Fibroblast of peridontal ligament (primary cell): ENCODE results near the gene PDIA6.
"Not testable (repeated sequence)": the region's sequence is repeated elsewhere in the genome, so short reads cannot be mapped to it uniquely, and the experiment has no call there.

ENCODE experiments used
- DNase-seq: peaks from one replicate; pipeline ENCODE4 v3.0.0-alpha.2; 2010; ENCODE audit errors: extremely low read depth

Gene PDIA6

DNA sequence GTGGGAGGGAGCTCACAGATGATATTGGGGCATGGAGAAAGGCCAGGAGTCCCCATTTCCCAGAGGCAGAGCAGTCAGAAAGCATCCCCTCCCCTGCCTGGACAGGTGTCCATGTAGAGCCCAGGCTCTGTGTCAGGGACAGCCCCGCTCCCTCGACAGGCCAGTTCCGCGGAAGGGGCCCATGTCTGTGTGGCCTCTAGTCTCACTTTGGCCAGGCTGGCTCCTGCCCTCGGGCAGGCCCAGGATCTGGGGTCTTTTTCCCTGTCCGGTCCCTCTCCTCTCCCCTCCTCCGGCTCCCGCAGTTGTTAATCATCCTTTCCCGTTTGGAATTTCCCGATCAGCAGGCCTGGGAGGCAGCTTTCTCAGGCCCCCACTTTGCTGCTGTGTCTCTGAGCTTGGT is 20.4 kb upstream of the PDIA6 start:
- DNase-seq, result no peak

DNA sequence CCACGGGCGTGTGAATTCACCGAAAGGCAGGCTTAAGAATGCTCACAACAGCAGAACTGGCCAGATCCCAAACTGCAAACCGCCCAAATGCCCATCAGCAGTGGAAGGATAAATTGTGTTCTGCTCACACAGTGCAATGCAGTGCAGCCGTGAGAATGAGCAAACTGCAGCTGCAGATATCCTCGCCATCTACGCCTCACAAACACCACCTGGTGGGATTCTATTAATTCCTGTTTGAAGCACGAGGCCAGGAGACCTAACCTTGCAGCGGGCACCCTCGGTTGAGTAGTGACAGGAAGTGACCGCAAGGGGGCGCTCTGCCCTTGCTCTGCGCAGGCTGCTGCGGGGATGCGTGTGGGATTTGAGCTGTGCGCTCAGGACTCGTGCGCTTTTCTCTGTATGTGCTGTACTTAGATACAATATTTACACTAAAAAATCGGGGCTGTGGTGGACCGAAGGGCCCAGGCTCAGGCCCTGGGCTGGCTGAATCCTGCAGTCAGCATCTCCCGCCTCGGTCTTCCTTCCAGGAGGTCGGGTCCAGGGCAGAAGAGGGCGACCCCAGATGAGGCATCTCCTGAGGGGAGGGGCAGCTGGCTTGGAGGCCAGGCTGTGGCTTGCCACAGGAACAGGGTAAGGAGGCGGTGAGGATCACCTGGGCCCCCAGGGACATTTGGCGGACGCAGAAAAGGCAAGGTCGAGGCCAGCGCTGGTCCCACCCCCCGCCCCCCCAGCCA is 19.8 kb upstream of the PDIA6 start:
- peak; percentile 73 for DNase-seq

DNA sequence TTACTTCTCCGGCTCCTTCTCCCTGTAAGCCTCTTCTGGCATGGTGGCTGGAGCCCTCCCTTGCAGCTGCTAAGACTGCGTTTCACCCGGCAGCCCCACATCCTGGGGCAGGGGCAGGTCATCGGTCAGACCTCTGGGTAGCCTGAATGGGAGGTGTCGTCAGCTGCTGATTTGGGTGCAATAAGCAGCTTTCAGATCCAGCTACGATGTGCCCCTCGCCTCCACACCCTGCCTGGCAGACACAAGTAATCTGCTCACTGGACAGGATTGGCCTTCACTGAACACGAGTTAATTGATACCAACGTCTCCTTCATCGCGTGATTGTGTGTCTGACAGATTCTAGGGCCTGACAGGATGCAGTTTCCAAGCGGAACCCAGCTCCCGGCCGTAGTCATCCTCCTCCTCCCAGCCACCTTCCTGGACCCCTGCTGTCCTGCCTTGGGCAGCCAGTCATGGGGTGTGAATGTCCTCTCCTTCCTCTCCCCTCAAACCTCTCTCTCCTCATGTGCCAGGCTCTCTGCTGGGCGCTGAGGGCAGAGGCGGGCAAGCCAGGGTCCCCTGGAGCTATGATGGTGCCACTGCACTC is 18.9 kb upstream of the PDIA6 start:
- no peak for DNase-seq

DNA sequence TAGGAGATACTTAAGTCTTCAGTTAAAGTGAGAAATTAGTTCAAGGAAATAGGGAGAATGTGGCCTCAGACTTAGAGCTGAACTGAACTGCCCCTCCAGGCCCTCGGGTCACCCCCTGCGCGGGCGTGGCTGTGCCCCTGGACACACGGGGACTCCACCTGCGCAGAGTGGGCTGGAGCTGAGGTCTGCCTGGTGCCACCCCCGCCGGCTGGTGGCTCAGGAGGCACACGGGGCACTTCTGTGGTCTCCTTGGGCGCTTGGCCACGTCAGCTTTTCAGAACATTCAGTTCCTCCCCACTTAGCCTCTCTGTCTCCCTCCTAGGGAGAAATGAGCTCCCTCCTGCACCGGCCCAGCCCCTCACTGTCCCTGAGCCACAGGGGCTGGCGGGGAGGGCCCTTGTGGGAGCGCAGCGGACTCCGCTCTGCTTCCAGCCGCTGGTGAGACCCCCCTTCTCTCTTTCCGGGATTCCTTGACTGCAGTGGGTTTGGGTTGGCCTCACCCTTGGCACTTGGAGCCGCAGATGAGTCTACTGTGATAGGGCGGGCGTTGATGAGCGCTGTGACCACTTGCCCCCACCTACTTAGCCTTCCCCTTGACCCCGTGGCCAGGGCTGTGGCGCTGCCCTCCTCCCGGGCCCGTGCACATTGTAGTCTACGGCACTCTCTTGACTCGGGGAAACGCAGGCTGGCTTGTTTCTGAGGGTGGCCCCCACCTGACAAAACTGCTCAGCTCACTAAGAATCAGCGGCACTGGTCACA is 18.2 kb upstream of the PDIA6 start:
- DNase-seq, result no peak

DNA sequence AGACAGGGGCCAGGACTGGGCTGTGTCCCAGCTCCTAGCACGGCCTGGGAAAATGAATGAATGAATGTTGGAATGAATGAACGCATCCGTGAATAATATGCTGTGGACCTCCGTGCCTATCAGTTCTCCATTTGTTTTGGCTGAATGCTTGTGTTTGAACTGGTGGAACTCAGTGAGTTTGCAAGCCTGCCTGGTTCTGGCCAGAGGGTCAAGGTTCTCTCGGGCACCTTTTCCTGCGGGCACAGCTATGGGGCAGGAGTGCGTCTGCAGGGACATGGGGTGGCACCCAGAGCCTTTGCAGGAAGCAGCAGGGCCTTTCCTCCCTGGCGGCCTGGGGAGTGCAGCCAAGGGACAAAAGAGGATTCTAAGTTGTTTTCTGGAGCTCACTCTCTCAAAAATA is 17.6 kb upstream of the PDIA6 start:
- DNase-seq, result no peak

DNA sequence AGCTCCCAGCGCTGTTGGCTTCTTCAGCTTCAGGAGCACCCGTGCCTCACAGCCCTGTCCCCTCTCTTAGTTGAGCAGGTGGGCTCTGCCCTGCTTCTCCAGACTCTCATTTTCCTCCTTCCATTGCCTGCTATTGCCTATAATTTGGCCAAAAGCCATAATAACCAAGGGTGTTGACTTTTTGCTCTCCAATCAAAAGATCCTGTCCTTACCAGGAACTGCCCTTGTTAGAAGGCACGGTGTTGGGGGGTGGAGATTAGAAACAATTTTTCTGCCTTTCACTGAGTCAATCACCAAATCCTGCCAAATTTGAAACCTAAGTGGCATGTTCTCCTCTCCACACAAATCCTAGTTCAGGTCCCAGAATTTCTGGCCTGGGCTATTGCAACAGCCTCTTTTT is 16.7 kb upstream of the PDIA6 start:
- no peak for DNase-seq

DNA sequence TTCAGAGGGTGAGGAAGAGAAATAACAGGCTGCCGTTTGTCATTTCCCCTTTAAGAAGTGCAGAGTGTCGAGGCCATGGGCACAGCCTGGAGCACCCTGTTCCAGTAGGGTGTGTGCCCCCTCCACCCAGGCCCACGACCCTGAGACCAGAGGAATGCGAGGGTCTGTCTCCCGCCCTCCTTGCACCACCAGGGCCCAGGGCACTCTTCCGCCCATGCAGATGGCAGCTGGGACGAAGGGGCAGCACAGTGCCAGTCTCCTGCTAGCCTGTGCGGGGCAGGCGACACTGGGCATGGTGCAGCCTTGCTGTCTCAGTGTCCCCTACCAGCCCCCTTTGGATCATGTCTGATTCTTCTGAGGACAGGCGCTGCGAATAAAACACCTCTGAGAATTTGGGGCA is 15.8 kb upstream of the PDIA6 start:
- no peak for DNase-seq

DNA sequence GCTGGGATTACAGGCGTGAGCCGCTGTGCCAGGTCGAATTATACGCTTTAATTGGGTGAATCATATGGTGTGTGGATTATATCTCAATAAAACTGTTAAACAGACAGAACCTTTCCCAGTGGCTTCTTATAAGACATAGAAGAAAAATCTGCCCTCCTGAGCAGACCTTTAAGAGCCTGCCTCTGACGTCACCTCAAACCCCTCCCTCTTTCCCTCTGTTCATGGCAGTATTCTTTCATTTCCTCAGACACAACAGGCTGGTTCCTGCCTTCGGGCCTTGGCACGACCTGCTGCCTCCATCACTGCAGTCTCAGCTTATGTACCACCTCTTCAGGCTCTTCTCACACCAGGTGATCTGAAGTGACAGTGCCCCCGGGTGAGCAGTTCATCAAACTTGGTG is 14.0 kb upstream of the PDIA6 start:
- DNase-seq, result no peak

DNA sequence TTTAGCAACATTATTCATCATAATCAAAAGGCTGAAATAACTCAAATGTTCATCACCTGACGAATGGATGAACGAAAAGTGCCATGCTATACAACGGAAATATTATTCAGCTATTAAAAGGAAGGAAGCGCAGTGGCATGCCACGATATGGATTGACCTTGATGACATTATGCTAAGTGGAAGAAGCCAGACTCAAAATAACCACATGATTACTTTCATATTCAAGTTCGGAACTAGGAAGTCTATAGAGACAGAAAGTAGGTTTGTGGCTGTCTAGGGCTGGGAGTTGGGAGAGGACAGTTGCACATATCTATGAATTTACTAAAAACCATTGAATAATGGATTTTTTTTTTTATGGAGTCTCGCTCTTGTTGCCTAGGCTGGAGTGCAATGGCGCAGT is 13.4 kb upstream of the PDIA6 start:
- no peak for DNase-seq

DNA sequence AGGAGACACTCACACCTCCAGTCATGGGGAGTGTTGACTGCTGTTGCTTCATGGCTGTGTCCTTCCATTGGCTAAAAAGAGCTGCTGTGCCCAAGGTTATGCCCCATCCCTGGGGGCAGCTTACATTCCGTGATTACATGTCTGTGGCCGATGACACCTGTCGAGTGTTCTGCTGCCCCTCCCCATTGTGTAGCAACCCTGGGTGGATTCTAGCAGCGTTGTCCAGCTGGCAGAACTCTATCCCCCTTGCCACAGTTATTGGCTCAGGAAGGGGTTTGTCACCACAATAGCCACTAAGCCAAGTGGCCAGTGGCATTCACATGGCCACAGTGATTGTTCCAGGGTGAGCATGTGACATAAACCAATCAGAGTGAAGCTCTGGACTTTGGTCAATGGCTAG is 11.6 kb upstream of the PDIA6 start:
- no peak for DNase-seq

DNA sequence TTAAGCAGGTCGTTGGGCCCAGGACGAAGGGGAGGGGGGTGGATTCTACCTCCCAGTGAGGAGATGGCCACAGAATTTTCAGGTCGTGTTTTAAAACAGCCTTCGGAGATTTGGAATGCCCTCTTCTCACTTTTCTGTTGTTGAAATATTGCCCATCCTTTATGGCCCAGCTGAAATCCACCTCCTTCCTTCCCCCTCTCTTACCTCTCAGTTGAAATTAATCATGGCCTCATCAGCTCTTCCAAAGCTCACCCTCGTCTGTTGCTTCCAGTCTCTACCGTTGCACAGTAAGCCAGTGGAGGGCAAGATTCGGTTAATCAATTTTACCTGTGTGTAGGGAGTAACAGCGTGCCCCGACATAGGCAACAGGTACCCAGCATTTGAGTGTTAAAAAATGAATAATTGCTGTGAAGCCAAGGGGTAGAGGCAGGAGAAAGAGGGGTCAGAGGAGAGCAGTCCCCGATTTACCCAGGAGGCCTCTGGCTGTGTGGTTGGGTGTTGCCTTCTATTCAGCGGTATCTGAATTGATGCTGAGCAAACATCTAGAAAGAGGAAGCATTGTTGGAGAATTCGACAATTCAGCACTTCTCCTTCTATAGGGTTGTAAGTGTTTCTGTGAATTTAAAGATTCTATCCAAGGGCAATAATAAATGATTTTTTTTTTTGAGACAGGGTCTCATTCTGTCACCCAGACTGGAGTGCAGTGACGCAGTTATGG is 8.6 kb upstream of the PDIA6 start:
- DNase-seq, result no peak

DNA sequence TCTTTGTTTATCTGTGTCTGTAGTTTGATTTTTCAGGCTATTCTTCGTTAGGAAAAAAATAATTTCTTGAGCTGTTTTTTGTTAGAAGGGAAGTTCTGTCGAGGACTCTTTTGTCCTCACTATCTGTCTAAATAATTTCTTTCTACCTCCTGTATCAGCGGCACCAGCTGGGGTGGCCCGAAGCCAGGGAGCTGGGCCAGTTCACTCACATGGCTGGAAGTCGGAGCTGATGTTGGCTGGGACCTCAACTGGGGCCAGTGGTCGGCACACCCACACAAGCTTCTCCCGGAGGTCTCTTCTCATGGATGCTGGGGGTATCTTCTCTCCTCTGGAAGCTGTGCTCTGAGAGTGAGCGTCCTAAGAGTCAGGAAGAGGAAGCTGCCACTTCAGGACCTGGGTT is 8.0 kb upstream of the PDIA6 start:
- no peak for DNase-seq

DNA sequence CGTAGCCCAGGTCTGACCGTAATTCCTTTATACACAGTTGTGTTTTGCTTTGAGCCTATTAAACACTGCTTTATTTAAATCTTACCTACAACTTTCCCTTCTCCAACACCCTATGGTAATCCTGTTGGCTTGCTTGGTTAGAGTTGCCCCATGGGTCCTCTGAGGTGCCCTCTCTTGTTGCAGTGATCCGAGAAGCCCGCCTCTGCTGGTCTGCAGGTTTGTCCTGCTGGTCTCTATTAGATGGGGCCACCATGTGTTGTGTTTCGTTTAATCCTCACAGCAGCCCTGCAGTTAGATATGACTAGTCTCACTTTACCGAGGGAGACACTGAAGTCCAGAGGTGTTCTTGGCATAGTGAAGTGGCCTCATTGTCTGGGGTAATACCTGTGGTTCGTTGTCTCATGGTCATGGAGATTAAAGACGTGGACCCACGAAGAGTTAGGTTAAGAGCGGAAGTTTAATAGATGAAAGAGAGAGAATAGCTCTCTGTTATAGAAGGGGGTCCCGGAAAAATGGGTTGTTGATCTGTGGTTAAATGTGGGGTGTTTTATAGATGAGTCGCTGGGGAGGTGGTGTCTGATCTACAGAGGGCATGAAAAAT is 7.2 kb upstream of the PDIA6 start:
- no peak for DNase-seq

DNA sequence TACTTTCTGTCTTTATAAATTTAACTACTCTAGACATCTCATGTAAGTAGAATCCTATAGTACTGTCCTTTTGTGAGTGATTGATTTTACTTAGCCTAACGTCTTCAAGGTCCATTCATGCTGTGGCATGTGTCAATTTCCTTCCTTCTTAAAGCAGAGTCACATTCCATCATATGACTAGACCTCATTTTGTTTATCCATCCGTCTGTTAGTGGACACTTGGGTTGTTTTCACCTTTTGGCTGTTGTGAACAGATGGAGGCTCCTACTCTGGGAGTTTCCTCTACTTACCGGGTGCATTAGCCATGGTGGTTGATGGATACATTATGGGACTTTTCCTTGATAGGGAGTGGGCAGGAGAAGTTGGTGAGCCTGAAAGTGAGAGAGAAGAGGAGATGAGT is 6.4 kb upstream of the PDIA6 start:
- no peak for DNase-seq

DNA sequence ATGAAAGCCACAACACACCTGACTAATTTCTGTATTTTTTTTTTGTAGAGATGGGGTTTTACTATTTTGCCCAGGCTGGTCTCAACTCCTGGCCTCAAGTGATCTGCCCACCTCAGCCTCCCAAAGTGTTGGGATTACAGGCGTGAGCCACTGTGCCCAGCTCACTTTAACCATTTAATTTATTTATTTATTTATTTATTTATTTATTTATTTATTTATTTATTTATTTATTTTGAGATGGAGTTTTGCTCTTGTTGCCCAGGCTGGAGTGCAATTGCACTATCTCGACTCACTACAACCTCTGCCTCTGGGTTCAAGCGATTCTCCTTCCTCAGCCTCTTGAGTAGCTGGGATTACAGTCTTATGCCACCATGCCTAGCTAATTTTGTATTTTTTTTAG is 5.7 kb upstream of the PDIA6 start:
- DNase-seq, result not testable (repeated sequence)

DNA sequence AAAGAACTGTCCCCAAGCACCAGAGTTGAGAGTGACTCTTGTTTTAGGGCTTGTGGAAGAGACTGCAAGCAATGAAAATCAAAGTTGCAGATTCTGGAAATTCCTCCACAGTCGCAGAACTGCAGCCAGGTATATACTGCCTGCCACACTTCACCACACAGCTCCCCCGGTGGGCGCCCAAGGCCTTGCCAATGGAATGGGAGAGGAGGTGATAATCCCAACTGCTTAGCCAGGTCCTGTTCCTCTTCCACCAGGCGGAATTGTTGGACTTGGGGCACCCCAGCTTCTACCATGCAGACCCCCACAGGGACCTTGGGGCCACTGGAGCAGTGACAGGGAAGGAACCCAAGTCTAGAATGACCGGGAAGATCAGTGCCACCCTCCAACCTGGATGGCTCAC is 4.8 kb upstream of the PDIA6 start:
- DNase-seq, result no peak

DNA sequence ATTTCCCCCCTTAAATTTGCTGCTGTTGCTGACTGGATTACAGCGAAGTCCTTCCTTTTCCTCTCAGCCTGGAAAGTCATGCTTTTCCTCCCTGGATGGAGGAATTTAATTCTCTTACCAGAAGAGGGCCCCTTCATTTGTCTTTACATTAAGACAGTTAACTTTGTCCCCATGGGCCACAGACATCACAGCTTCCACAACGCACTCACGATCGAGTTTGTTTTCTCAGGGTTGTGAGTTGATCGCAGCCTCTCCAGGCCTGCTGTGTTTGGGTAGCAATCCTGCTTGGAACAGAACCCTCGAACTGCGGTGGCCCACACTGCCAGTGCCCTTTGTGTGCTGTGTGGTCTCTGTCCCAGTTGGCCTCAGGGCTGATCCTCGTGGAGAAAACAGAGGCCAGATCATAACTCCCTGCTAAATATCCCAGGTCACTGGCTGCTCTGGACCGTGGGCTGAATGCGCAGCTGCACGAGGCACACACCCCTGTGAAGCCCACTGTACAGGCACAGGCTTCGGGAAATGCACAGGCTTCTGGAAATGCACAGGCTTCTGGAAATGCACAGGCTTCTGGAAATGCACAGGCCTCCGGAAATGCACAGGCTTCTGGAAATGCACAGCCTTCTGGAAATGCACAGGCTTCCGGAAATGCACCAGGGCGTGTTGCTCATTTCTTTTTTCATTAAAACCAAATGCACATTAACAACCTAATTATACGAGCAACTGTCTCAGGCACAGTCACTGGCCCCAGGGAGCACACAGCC is 2.2 kb upstream of the PDIA6 start:
- no peak for DNase-seq

DNA sequence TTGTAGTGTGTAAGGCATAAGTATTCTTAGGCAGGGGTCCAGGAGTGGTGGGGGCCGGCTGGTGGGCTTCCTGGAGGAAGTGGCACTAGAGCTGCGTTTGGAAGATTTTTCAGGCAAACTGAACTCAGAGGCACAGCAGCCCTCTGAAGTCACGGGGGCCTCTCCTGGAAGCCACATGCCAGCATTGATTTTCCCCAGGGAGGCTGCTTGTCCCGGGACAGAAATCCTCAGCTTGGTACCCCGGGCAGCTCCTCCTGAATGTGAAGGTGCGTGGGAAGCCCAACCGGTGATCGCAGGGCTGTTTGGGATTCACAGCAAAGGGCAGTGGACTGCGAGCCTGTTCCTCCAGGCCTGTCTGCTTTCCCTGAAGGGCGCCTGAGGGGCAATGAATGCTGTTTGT is 1.6 kb upstream of the PDIA6 start:
- no peak for DNase-seq

DNA sequence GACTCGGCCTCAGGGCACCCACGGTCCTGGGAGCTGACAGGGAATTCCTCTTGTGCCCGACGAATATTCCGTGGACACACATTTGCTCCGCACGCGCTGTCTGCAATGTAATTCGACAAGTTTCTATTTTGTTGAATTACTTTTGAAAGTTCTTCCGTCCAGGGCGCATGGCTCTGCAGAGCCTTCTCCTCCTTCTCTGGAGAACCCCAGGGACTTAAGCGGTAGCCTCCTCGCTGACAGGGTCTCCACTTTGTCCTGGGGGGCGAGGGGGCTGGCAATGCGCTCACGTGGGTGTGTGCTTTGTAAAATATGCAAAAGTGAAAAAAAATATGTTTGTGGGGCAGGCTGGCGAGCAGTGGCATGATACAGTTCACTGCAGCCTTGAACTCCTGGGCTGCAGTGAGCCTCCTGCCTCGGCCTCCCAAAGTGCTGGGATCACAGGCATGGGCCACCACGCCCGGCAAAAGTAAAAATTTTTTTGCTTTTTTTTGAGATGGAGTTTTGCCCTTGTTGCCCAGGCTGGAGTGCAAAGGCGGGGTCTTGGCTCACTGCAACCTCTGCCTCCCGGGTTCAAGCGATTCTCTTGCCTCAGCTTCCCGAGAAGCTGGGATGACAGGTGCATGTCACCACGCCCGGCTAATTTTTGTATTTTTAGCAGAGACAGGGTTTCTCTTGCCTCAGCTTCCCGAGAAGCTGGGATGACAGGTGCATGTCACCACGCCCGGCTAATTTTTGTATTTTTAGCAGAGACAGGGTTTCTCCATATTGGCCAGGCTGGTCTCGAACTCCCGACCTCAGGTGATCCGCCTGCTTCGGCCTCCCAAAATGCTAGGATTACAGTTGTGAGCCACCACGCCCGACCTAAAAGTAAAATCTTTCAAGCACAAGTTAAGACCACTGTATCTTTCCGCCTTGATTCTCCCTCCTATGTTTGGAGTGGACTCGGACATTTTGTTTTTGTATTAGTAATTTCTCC is 866 bp upstream of the PDIA6 start:
- DNase-seq, result peak; percentile 49

DNA sequence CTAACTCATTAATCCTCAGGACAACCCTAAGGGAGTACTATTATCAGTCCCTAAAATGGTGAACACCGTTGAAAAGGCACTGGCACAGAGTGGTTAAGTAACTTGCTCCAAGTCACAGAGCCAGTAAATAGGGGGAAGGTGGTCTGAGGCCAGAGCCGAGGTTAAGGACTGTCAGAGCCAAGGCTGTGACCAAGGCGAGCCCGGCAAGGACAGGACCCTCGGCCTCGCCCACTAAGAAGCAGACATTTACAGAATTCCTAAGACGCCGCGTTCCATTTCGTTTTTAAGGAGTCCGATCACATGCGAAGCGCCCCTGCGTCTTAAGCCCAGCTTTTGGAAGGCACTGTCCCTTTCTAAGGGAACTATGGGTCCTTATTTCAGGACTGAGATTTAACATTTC is 1.1 kb downstream of the PDIA6 start:
- peak; percentile 27 for DNase-seq
